ENCODE data around the gene SAMD8. TPM values are rescaled to one million over a fixed set of nuclear protein-coding genes. Genes with fewer than 3 reads are reported as not detected.

SAMD8 gene
- total and polyA plus RNA-seq, 2 of the 8 experiments (the other 6 are each of a cell fraction or from before 2014, with no cell fraction given): 11.7 to 20.9 TPM

DNA sequence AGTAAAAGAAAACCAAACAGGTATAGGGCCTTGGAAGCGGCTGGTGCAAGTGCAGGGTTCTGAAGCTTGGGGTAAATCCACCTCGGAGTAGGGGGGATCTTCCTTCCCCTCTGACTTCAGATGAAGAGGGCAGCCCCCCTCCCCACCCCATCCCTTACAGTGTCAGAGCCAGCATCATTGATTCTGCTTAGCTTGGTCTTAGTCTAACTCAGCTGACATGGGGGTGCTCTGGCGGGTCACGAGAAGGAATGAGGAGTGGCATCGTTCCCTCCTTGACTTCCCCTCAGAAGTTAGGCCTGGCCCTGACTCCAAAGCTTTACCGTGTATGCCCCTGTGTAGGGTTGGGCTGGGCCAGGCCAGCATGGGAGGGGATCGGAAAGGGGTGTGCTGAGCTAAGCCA is 44.2 kb upstream of the SAMD8 start:
- Histone ChIP-seq H4K20me1 (replicated peaks in 1 of 2; ENCODE audit: control insufficient read depth in 1 of 2, insufficient read depth in 2 of 2, low read length in 2 of 2) (no peaks in the 10 kb centered on the region), H2AFZ (ENCODE audit: low read length) (no peak overlapping the region), H3K18ac (ENCODE audit: extremely low read depth, low read length) (no peak overlapping the region), H3K4me3 (ENCODE audit: extremely low read depth in 1 of 4, insufficient read depth in 2 of 4, low read depth in 3 of 4, low read length in 4 of 4) (no peak overlapping the region), H4K8ac (ENCODE audit: extremely low read depth, insufficient read depth, low read length) (peak overlapping the region; percentile 76; the same call in 1 of the 2 replicates), H3K9me3 (ENCODE audit: insufficient read depth in 2 of 2, low read depth in 1 of 2, low read length in 1 of 2) (no peaks in the 10 kb centered on the region), H3K23me2 (ENCODE audit: low read depth, low read length) (no peaks in the 10 kb centered on the region), H3K27ac (ENCODE audit: low read depth, low read length) (no peak overlapping the region), H2BK5ac (ENCODE audit: low read depth, low read length) (no peak overlapping the region), H3K9ac (replicated peaks in 1 of 4; ENCODE audit: extremely low read depth in 1 of 4, low read depth in 3 of 4, low read length in 3 of 4) (no peak overlapping the region), H2BK12ac (ENCODE audit: low read depth, low read length) (no peak overlapping the region), H3K56ac (replicated peaks; ENCODE audit: insufficient read length, low read depth, low read length) (no peak overlapping the region), H3K27me3 (replicated peaks in 1 of 4; ENCODE audit: control insufficient read depth in 3 of 4, extremely low read depth in 1 of 4, insufficient read depth in 3 of 4, low read length in 3 of 4) (no peaks in the 10 kb centered on the region), H2BK20ac (ENCODE audit: low read length) (no peak overlapping the region), H3K36me3 (ENCODE audit: control insufficient read depth in 2 of 4, insufficient read depth in 4 of 4, low read length in 3 of 4) (no peaks in the 10 kb centered on the region), H3K4ac (replicated peaks; ENCODE audit: insufficient read length, low read depth, low read length) (no peak overlapping the region), H3K79me1 (ENCODE audit: low read depth, low read length) (no peaks in the 10 kb centered on the region), H4K91ac (replicated peaks; ENCODE audit: insufficient read length, low read length) (no peak overlapping the region), H2BK15ac (ENCODE audit: low read length) (no peak overlapping the region), H3K4me2 (ENCODE audit: insufficient read depth in 1 of 2, low read depth in 2 of 2, low read length in 2 of 2) (no peak overlapping the region), H3K23ac (ENCODE audit: insufficient read length) (no peak overlapping the region), H3K79me2 (ENCODE audit: control insufficient read depth in 1 of 2, insufficient read depth in 2 of 2, low read length in 2 of 2) (no peaks in the 10 kb centered on the region), H4K5ac (ENCODE audit: insufficient read length, low read depth, low read length) (no peak overlapping the region), H2BK120ac (replicated peaks; ENCODE audit: low read depth, low read length) (no peak overlapping the region), H3K4me1 (replicated peaks in 1 of 4; ENCODE audit: control insufficient read depth in 3 of 4, insufficient read depth in 4 of 4, low read length in 3 of 4) (no peaks in the 10 kb centered on the region; a peak in 2 of 7 replicates), H2AK5ac (ENCODE audit: low read depth, low read length) (no peak overlapping the region), H3K14ac (ENCODE audit: insufficient read length) (no peak overlapping the region)
- TF ChIP-seq GABPA (IDR thresholded peaks at IDR 0.05; ENCODE audit: borderline replicate concordance, insufficient read depth, low read length): no peak
- TF ChIP-seq BACH1 (IDR thresholded peaks at IDR 0.05; ENCODE audit: low read length): no peak
- no peak for TF ChIP-seq CHD1 (IDR thresholded peaks at IDR 0.05; ENCODE audit: low read depth, low read length)
- no peak for TF ChIP-seq TCF12 (IDR thresholded peaks at IDR 0.05; ENCODE audit: low read depth, low read length)
- TF ChIP-seq BRCA1 (IDR thresholded peaks at IDR 0.05; ENCODE audit: low read depth, low read length): no peak
- no peak for TF ChIP-seq PHF8 (conservative IDR thresholded peaks at IDR 0.05; ENCODE audit: low read depth, low read length)
- TF ChIP-seq CREB1 (IDR thresholded peaks at IDR 0.05): no peak
- 86% methylated on average over 7 of the region's 7 CpGs; no CpG with 5 or more reads in 1 of the 2 experiments for WGBS, 2 experiments (ENCODE audit: extremely low coverage in 1 of 2, insufficient coverage in 1 of 2, insufficient read length in 1 of 2, insufficient replicate concordance in 2 of 2, low coverage in 1 of 2, low lambda C conversion rate in 2 of 2, missing lambda C conversion rate in 1 of 2)
- DNase-seq (ENCODE audit: low read depth in 1 of 2, low spot score in 2 of 2) (no peak), FAIRE-seq (no peak)
- ChIA-PET POLR2A (ENCODE audit: partially characterized antibody) (interaction anchor here (1.0 kb wide), 1 partner anchor 14 kb away, joined by 3 read pairs; no protein-coding TSS in a partner anchor), CTCF (ENCODE audit: partially characterized antibody) (interaction anchor here (0.9 to 2.1 kb wide), 4 partner anchors 31 to 313 kb away, joined by 3 to 6 read pairs (median 3); no protein-coding TSS in a partner anchor)

Measured in H1 (cell line).